ENCODE measurements around the gene ZMYND8. TPM values are rescaled to one million over a fixed set of nuclear protein-coding genes. Genes with fewer than 3 reads are reported as not detected.
A peak's percentile ranks its signal among the peaks of the same experiment; 100 is the strongest.

ZMYND8 gene
- total and polyA plus RNA-seq, 2 of the 4 experiments (the other 2 are of a cell fraction), result 24.0 to 28.2 TPM

- H3K14ac ChIP-seq (replicated peaks; ENCODE audit: low read depth, low read length), result no peak overlapping the region
- H3K4me3 ChIP-seq (ENCODE audit: insufficient read depth, low read depth, low read length), result no peak overlapping the region
- dilution Hi-C loops (cut with HindIII; ENCODE audit: low sequenced_read_pairs, unreplicated experiment) (no loop called here), intact Hi-C loops (cut with micrococcal nuclease) (no loop called here), in situ Hi-C loops (cut with MboI; ENCODE audit: low sequenced_read_pairs) (no loop called here)
- H3K18ac ChIP-seq (ENCODE audit: low read depth, low read length), result no peak overlapping the region
- H3K23ac ChIP-seq (ENCODE audit: low read depth, low read length), result no peak overlapping the region
- H4K5ac ChIP-seq (ENCODE audit: low read depth, low read length), result no peak overlapping the region
- no peaks in the 10 kb centered on the region for H3K27me3 ChIP-seq (ENCODE audit: control insufficient read depth, insufficient read depth, low read length)
- H3K4ac ChIP-seq (ENCODE audit: low read depth, low read length), result no peak overlapping the region
- H2BK15ac ChIP-seq (ENCODE audit: low read depth, low read length), result no peak overlapping the region
- H2AFZ ChIP-seq (replicated peaks; ENCODE audit: low read length, poor library complexity), result peak overlapping the region; percentile 24
- H3K4me2 ChIP-seq (ENCODE audit: low read depth, low read length), result no peak overlapping the region
- no peak overlapping the region for H3K9ac ChIP-seq (ENCODE audit: low read depth, low read length)
- H4K91ac ChIP-seq (ENCODE audit: insufficient read depth, low read depth, low read length), result no peak overlapping the region
- H2BK20ac ChIP-seq (ENCODE audit: low read depth, low read length), result no peak overlapping the region
- no peak overlapping the region for H3K27ac ChIP-seq (ENCODE audit: insufficient read depth, low read length)
- no peak overlapping the region for H2BK5ac ChIP-seq (ENCODE audit: low read depth, low read length, poor library complexity, severe bottlenecking)
- no peaks in the 10 kb centered on the region for H4K20me1 ChIP-seq (ENCODE audit: insufficient read depth, low read length)
- no peaks in the 10 kb centered on the region; the same call in 1 of the 2 replicates for H3K4me1 ChIP-seq (ENCODE audit: control insufficient read depth, insufficient read depth, low read length)
- CTCF ChIA-PET, result no interaction called here
- H3K79me1 ChIP-seq (ENCODE audit: low read depth in 1 of 2, low read length in 2 of 2), result no peaks in the 10 kb centered on the region
- no peak overlapping the region for H2AK5ac ChIP-seq (ENCODE audit: low read depth, low read length)
- ATAC-seq (ENCODE audit: low read depth) (no peak), DNase-seq (no peak)
- BruUV-seq (replicated peaks), result no TSS peak
- no peak overlapping the region for H3K56ac ChIP-seq (ENCODE audit: extremely low read depth, insufficient read depth, low read length)
- H2BK120ac ChIP-seq (ENCODE audit: low read depth, low read length), result no peak overlapping the region
- no peaks in the 10 kb centered on the region for H3K9me3 ChIP-seq (ENCODE audit: control insufficient read depth, insufficient read depth, low read length)
- no peaks in the 10 kb centered on the region for H3K9me1 ChIP-seq (ENCODE audit: insufficient read depth, low read length)
- TF ChIP-seq CTCF (conservative IDR thresholded peaks at IDR 0.05; ENCODE audit: low read depth, low read length) (no peak), USF2 (IDR thresholded peaks at IDR 0.05; ENCODE audit: low read depth, low read length) (no peak), ELK1 (IDR thresholded peaks at IDR 0.05; ENCODE audit: borderline replicate concordance, low read depth, low read length) (no peak), FOS (IDR thresholded peaks at IDR 0.05; ENCODE audit: low read depth, low read length) (no peak), MXI1 (IDR thresholded peaks at IDR 0.05; ENCODE audit: borderline replicate concordance, low read depth, low read length) (no peak), RCOR1 (IDR thresholded peaks at IDR 0.05; ENCODE audit: insufficient replicate concordance, low read length) (no peak), NFE2L2 (IDR thresholded peaks at IDR 0.05; ENCODE audit: low read depth, low read length) (no peak)
- no peak overlapping the region for H4K8ac ChIP-seq (ENCODE audit: low read depth in 2 of 2, low read length in 2 of 2)
- POLR2A ChIA-PET (ENCODE audit: unreplicated experiment), result no interaction called here
- 96% methylated on average over 3 of the region's 7 CpGs; no CpG with 5 or more reads in 1 of the 2 experiments for WGBS, 2 experiments (ENCODE audit: extremely low coverage in 2 of 2, insufficient read length in 1 of 2)
- H2AK9ac ChIP-seq (replicated peaks; ENCODE audit: low read depth, low read length, poor library complexity), result no peak overlapping the region
- H3K36me3 ChIP-seq (ENCODE audit: control insufficient read depth, insufficient read depth, low read length), result no peaks in the 10 kb centered on the region
These were observed 196.3 kb downstream of the ZMYND8 start for GRCh38 chr20:47160240-47160639.

Measured in IMR-90 (cell line).